Measurements from ENCODE around the gene RUNX1.

The RUNX1 gene

GRCh38 chr21:34861258-34861657 lies 187.8 kb downstream of the RUNX1 start:
- WGBS (ENCODE audit: extremely low coverage, insufficient coverage, low lambda C conversion rate): no CpG with 5 or more reads among the region's 4 CpGs
- H3K4me1 ChIP-seq (ENCODE audit: control insufficient read depth, low read depth, low read length): peaks cover 7% of the 10 kb centered on the region
- no peak overlapping the region for H2BK15ac ChIP-seq (replicated peaks; ENCODE audit: low read depth)
- H3K27me3 ChIP-seq (ENCODE audit: insufficient read depth, low read length, poor library complexity): no peaks in the 10 kb centered on the region
- H2BK120ac ChIP-seq (ENCODE audit: low read depth, low read length): no peak overlapping the region
- H2BK5ac ChIP-seq (ENCODE audit: low read length): no peak overlapping the region
- no peak overlapping the region for H3K4ac ChIP-seq (ENCODE audit: low read depth, low read length)
- no peak overlapping the region for H3K56ac ChIP-seq (ENCODE audit: low read length)
- no peak overlapping the region for H3K18ac ChIP-seq (ENCODE audit: low read length)
- no peaks in the 10 kb centered on the region for H3K79me2 ChIP-seq (ENCODE audit: control insufficient read depth, insufficient read depth, low read length)
- H3K79me1 ChIP-seq (ENCODE audit: low read length): no peaks in the 10 kb centered on the region
- no peak overlapping the region for H3K4me3 ChIP-seq (ENCODE audit: low read length)
- H3K27ac ChIP-seq (ENCODE audit: low read depth, low read length): no peak overlapping the region
- H3K4me2 ChIP-seq (ENCODE audit: low read length): no peak overlapping the region
- no peak overlapping the region for H2AK5ac ChIP-seq (ENCODE audit: low read length)
- no peak for DNase-seq
- no peak overlapping the region for H3K23ac ChIP-seq (ENCODE audit: low read length)
- H3K9ac ChIP-seq (ENCODE audit: low read length): no peak overlapping the region
- no peaks in the 10 kb centered on the region for H3K36me3 ChIP-seq (ENCODE audit: control insufficient read depth, insufficient read depth, low read length)
- no peak overlapping the region for H4K8ac ChIP-seq (ENCODE audit: low read depth, low read length)
- H4K5ac ChIP-seq (ENCODE audit: low read length): no peak overlapping the region

- no peak overlapping the region for H3K23ac ChIP-seq (ENCODE audit: low read length)
- no peak overlapping the region for H2AK5ac ChIP-seq (ENCODE audit: low read length)
- H3K18ac ChIP-seq (ENCODE audit: low read length): no peak overlapping the region
- WGBS (ENCODE audit: extremely low coverage, insufficient coverage, low lambda C conversion rate): no CpG with 5 or more reads among the region's 5 CpGs
- H3K36me3 ChIP-seq (ENCODE audit: control insufficient read depth, insufficient read depth, low read length): no peaks in the 10 kb centered on the region
- H3K79me1 ChIP-seq (ENCODE audit: low read length): no peaks in the 10 kb centered on the region
- H2BK120ac ChIP-seq (ENCODE audit: low read depth, low read length): no peak overlapping the region
- no peaks in the 10 kb centered on the region for H3K4me1 ChIP-seq (ENCODE audit: control insufficient read depth, low read depth, low read length)
- no peak overlapping the region for H4K5ac ChIP-seq (ENCODE audit: low read length)
- H3K27ac ChIP-seq (ENCODE audit: low read depth, low read length): no peak overlapping the region
- H2BK5ac ChIP-seq (ENCODE audit: low read length): no peak overlapping the region
- H3K4me2 ChIP-seq (ENCODE audit: low read length): no peak overlapping the region
- no peaks in the 10 kb centered on the region for H3K27me3 ChIP-seq (ENCODE audit: insufficient read depth, low read length, poor library complexity)
- no peak overlapping the region for H3K56ac ChIP-seq (ENCODE audit: low read length)
- no peak overlapping the region for H3K4ac ChIP-seq (ENCODE audit: low read depth, low read length)
- no peak overlapping the region for H4K8ac ChIP-seq (ENCODE audit: low read depth, low read length)
- H3K4me3 ChIP-seq (ENCODE audit: low read length): no peak overlapping the region
- H2BK15ac ChIP-seq (replicated peaks; ENCODE audit: low read depth): no peak overlapping the region
- H3K79me2 ChIP-seq (ENCODE audit: control insufficient read depth, insufficient read depth, low read length): no peaks in the 10 kb centered on the region
- H3K9ac ChIP-seq (ENCODE audit: low read length): no peak overlapping the region
- no peak for DNase-seq
These were observed 189.0 kb downstream of the RUNX1 start for GRCh38 chr21:34859976-34860653.

DNA sequence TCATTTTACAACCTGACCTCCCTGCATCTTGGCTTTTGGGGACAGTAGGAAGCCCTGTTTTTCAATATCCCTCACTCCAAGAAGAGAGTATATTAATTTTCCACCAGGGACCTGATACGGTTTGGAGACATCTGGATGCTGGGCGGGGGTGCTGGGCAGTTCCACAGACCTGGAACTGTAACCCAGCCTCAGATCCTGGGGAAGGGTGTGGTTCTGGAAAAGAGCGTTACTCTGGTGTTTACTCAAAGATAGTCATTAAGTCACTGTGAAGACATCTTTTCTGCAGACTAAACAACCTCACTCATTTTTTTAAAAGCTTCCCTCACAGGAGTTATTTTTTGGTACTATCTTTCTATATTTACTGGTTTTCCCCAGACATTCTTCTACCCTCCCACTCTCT lies 190.5 kb downstream of the RUNX1 start:
- Histone ChIP-seq H3K4me2 (ENCODE audit: low read length) (no peak overlapping the region), H2AK5ac (ENCODE audit: low read length) (no peak overlapping the region), H4K8ac (ENCODE audit: low read depth, low read length) (no peak overlapping the region), H3K4me1 (ENCODE audit: control insufficient read depth, low read depth, low read length) (no peaks in the 10 kb centered on the region), H2BK5ac (ENCODE audit: low read length) (no peak overlapping the region), H3K27me3 (ENCODE audit: insufficient read depth, low read length, poor library complexity) (no peaks in the 10 kb centered on the region), H3K4ac (ENCODE audit: low read depth, low read length) (no peak overlapping the region), H3K27ac (ENCODE audit: low read depth, low read length) (no peak overlapping the region), H2BK120ac (ENCODE audit: low read depth, low read length) (no peak overlapping the region), H3K79me2 (ENCODE audit: control insufficient read depth, insufficient read depth, low read length) (no peaks in the 10 kb centered on the region), H3K23ac (ENCODE audit: low read length) (no peak overlapping the region), H3K56ac (ENCODE audit: low read length) (no peak overlapping the region), H4K5ac (ENCODE audit: low read length) (no peak overlapping the region), H3K4me3 (ENCODE audit: low read length) (no peak overlapping the region), H3K79me1 (ENCODE audit: low read length) (no peaks in the 10 kb centered on the region), H2BK15ac (replicated peaks; ENCODE audit: low read depth) (no peak overlapping the region), H3K36me3 (ENCODE audit: control insufficient read depth, insufficient read depth, low read length) (no peaks in the 10 kb centered on the region), H3K18ac (ENCODE audit: low read length) (no peak overlapping the region), H3K9ac (ENCODE audit: low read length) (no peak overlapping the region)
- WGBS (ENCODE audit: extremely low coverage, insufficient coverage, low lambda C conversion rate): no CpG with 5 or more reads among the region's 3 CpGs
- DNase-seq: no peak

GRCh38 chr21:34857874-34858273 lies 191.2 kb downstream of the RUNX1 start:
- Histone ChIP-seq H3K56ac (ENCODE audit: low read length) (no peak overlapping the region), H3K27ac (ENCODE audit: low read depth, low read length) (no peak overlapping the region), H2BK5ac (ENCODE audit: low read length) (no peak overlapping the region), H4K8ac (ENCODE audit: low read depth, low read length) (no peak overlapping the region), H3K23ac (ENCODE audit: low read length) (no peak overlapping the region), H3K4me1 (ENCODE audit: control insufficient read depth, low read depth, low read length) (no peaks in the 10 kb centered on the region), H3K18ac (ENCODE audit: low read length) (no peak overlapping the region), H3K9ac (ENCODE audit: low read length) (no peak overlapping the region), H2BK120ac (ENCODE audit: low read depth, low read length) (no peak overlapping the region), H3K4ac (ENCODE audit: low read depth, low read length) (no peak overlapping the region), H3K79me1 (ENCODE audit: low read length) (no peaks in the 10 kb centered on the region), H2AK5ac (ENCODE audit: low read length) (no peak overlapping the region), H3K79me2 (ENCODE audit: control insufficient read depth, insufficient read depth, low read length) (no peaks in the 10 kb centered on the region), H2BK15ac (replicated peaks; ENCODE audit: low read depth) (no peak overlapping the region), H3K4me2 (ENCODE audit: low read length) (no peak overlapping the region), H3K27me3 (ENCODE audit: insufficient read depth, low read length, poor library complexity) (no peaks in the 10 kb centered on the region), H4K5ac (ENCODE audit: low read length) (no peak overlapping the region), H3K36me3 (ENCODE audit: control insufficient read depth, insufficient read depth, low read length) (no peaks in the 10 kb centered on the region), H3K4me3 (ENCODE audit: low read length) (no peak overlapping the region)
- WGBS (ENCODE audit: extremely low coverage, insufficient coverage, low lambda C conversion rate): no CpG with 5 or more reads among the region's 4 CpGs
- DNase-seq: peak; percentile 58

DNA sequence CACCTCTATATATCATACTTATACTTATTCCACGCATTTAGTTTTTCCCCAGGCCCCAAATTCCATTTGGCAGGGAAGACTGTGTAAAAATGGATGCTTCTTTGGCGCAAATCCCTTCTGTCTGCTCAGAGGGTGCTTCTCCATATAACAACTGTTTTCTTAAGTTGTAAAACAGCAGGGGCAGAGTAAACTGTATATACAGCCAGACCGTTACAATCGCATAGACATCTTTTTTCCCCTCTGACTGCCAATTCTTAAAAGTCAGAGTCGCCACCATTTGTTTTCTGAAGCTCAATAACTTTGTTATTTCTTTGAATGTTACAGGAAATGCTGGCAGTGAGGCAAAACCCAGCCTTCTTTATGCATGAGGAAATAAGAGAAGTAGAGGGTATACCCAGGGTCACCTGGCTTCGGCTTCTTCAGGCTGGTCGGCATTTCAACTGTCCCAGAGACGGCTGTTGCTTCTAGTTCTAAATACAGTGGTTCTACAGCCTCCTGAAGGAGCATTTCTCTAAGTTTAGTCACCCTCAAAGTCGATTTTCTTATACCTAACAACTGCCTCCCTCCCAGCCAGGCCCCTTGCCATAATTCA lies 191.9 kb downstream of the RUNX1 start:
- Histone ChIP-seq H3K27me3 (ENCODE audit: insufficient read depth, low read length, poor library complexity) (no peaks in the 10 kb centered on the region), H2BK15ac (replicated peaks; ENCODE audit: low read depth) (no peak overlapping the region), H3K36me3 (ENCODE audit: control insufficient read depth, insufficient read depth, low read length) (no peaks in the 10 kb centered on the region)

GRCh38 chr21:34852448-34852847 lies 196.7 kb downstream of the RUNX1 start:
- Histone ChIP-seq H2BK5ac (ENCODE audit: low read length) (no peak overlapping the region), H3K23ac (ENCODE audit: low read length) (no peak overlapping the region), H3K79me1 (ENCODE audit: low read length) (no peaks in the 10 kb centered on the region), H3K56ac (ENCODE audit: low read length) (no peak overlapping the region), H3K9ac (ENCODE audit: low read length) (no peak overlapping the region), H3K4me2 (ENCODE audit: low read length) (no peak overlapping the region), H4K5ac (ENCODE audit: low read length) (no peak overlapping the region), H3K36me3 (ENCODE audit: control insufficient read depth, insufficient read depth, low read length) (no peaks in the 10 kb centered on the region), H4K8ac (ENCODE audit: low read depth, low read length) (no peak overlapping the region), H2AK5ac (ENCODE audit: low read length) (no peak overlapping the region), H3K27me3 (ENCODE audit: insufficient read depth, low read length, poor library complexity) (no peaks in the 10 kb centered on the region), H3K4me3 (ENCODE audit: low read length) (no peak overlapping the region), H3K79me2 (ENCODE audit: control insufficient read depth, insufficient read depth, low read length) (no peaks in the 10 kb centered on the region), H2BK120ac (ENCODE audit: low read depth, low read length) (no peak overlapping the region), H3K4ac (ENCODE audit: low read depth, low read length) (no peak overlapping the region), H3K4me1 (ENCODE audit: control insufficient read depth, low read depth, low read length) (no peaks in the 10 kb centered on the region), H3K18ac (ENCODE audit: low read length) (no peak overlapping the region), H2BK15ac (replicated peaks; ENCODE audit: low read depth) (no peak overlapping the region), H3K27ac (ENCODE audit: low read depth, low read length) (no peak overlapping the region)
- no CpG with 5 or more reads among the region's 3 CpGs for WGBS (ENCODE audit: extremely low coverage, insufficient coverage, low lambda C conversion rate)
- no peak for DNase-seq

More for the DNA sequence above, 191.9 kb downstream of the RUNX1 start:
- Histone ChIP-seq H3K79me1 (ENCODE audit: low read length) (no peaks in the 10 kb centered on the region), H3K9ac (ENCODE audit: low read length) (no peak overlapping the region), H3K4me3 (ENCODE audit: low read length) (no peak overlapping the region), H2BK120ac (ENCODE audit: low read depth, low read length) (no peak overlapping the region), H2BK5ac (ENCODE audit: low read length) (no peak overlapping the region), H3K18ac (ENCODE audit: low read length) (no peak overlapping the region), H3K4me1 (ENCODE audit: control insufficient read depth, low read depth, low read length) (no peaks in the 10 kb centered on the region), H3K79me2 (ENCODE audit: control insufficient read depth, insufficient read depth, low read length) (no peaks in the 10 kb centered on the region), H3K4me2 (ENCODE audit: low read length) (no peak overlapping the region), H3K56ac (ENCODE audit: low read length) (no peak overlapping the region), H3K27ac (ENCODE audit: low read depth, low read length) (no peak overlapping the region), H4K8ac (ENCODE audit: low read depth, low read length) (no peak overlapping the region), H3K23ac (ENCODE audit: low read length) (no peak overlapping the region), H4K5ac (ENCODE audit: low read length) (no peak overlapping the region), H3K4ac (ENCODE audit: low read depth, low read length) (no peak overlapping the region), H2AK5ac (ENCODE audit: low read length) (no peak overlapping the region)
- no peak for DNase-seq
- WGBS (ENCODE audit: extremely low coverage, insufficient coverage, low lambda C conversion rate): no CpG with 5 or more reads among the region's 9 CpGs
